ENCODE data around the gene VMP1.

The VMP1 gene

GRCh38 chr17:59707149-59707970 lies at the start of gene VMP1, which contains the start of gene PTRH2:
TSS of gene VMP1 (plus strand) at chr17:59707654. CDS start at chr17:59731447, 23,793 bp downstream.
TSS of gene PTRH2 (minus strand) at chr17:59707430. CDS start at chr17:59697978, 9,452 bp downstream.
- DNase-seq, result peak; percentile 94

- no peak for DNase-seq
These were observed 41.2 kb upstream of the VMP1 start for GRCh38 chr17:59666235-59666634.

GRCh38 chr17:59668816-59669215 lies 38.6 kb upstream of the VMP1 start:
- DNase-seq, result no peak

GRCh38 chr17:59669411-59669810 lies 38.0 kb upstream of the VMP1 start:
- DNase-seq, result no peak

GRCh38 chr17:59669944-59670343 lies 37.5 kb upstream of the VMP1 start:
- DNase-seq, result no peak

GRCh38 chr17:59671386-59671785 lies 36.1 kb upstream of the VMP1 start:
- no peak for DNase-seq

- no peak for DNase-seq
These were observed 32.2 kb upstream of the VMP1 start for GRCh38 chr17:59675231-59675630.

- no peak for DNase-seq
These were observed 30.7 kb upstream of the VMP1 start for GRCh38 chr17:59676716-59677115.

GRCh38 chr17:59678918-59679317 lies 28.5 kb upstream of the VMP1 start:
- no peak for DNase-seq

GRCh38 chr17:59680314-59680713 lies 27.1 kb upstream of the VMP1 start:
- DNase-seq, result no peak

GRCh38 chr17:59683283-59683682 lies 24.2 kb upstream of the VMP1 start:
- DNase-seq, result no peak

GRCh38 chr17:59684967-59685366 lies 22.5 kb upstream of the VMP1 start:
- DNase-seq, result no peak

GRCh38 chr17:59688008-59688407 lies 19.4 kb upstream of the VMP1 start:
- DNase-seq, result no peak

- DNase-seq, result no peak
These were observed 19.0 kb upstream of the VMP1 start for GRCh38 chr17:59688496-59688895.

GRCh38 chr17:59693582-59693981 lies 13.9 kb upstream of the VMP1 start:
- no peak for DNase-seq

- no peak for DNase-seq
These were observed 13.1 kb upstream of the VMP1 start for GRCh38 chr17:59694344-59694743.

GRCh38 chr17:59695945-59696681 lies 11.3 kb upstream of the VMP1 start:
- DNase-seq, result no peak

GRCh38 chr17:59696682-59697277 lies 10.7 kb upstream of the VMP1 start:
- DNase-seq, result no peak

- no peak for DNase-seq
These were observed 9.3 kb upstream of the VMP1 start for GRCh38 chr17:59698143-59698542.

GRCh38 chr17:59699218-59699617 lies 8.2 kb upstream of the VMP1 start:
- DNase-seq, result no peak

- no peak for DNase-seq
These were observed 7.7 kb upstream of the VMP1 start for GRCh38 chr17:59699786-59700185.

- DNase-seq, result no peak
These were observed 5.2 kb upstream of the VMP1 start for GRCh38 chr17:59702304-59702703.

- DNase-seq, result no peak
These were observed 547 bp downstream of the VMP1 start for GRCh38 chr17:59707971-59708430.

- DNase-seq, result no peak
These were observed 4.5 kb downstream of the VMP1 start for GRCh38 chr17:59711936-59712335.
